Body of pancreas (tissue), 4 donors: Measurements from ENCODE around the gene C2CD5. TPM values are rescaled to one million over a fixed set of nuclear protein-coding genes. Genes with fewer than 3 reads are reported as not detected.
"Not testable (repeated sequence)": the region's sequence is repeated elsewhere in the genome, so short reads cannot be mapped to it uniquely, and the experiment has no call there.

ENCODE experiments used
- ATAC-seq: fragments of 150-250 bp; one replicate; pipeline ENCODE4 v1.9.1; 2016
- DNase-seq, 4 donors: peaks; one replicate each; pipeline ENCODE4 v3.0.0-alpha.2; 2019
- H3K27ac ChIP-seq, 4 donors: fragments of 200-600 bp; sonication (generic); 1 replicate in 3 of 4; 2 replicates in 1 of 4; pipeline versions ENCODE4 v1.5.1 to v1.6.1; 2016 to 2019; ENCODE audit warnings: mild to moderate bottlenecking in 1 of 4, mixed read lengths in 1 of 4, moderate library complexity in 1 of 4
- H3K27me3 ChIP-seq, 2 donors: fragments of 200-600 bp; sonication (generic); one replicate each; pipeline ENCODE4 v1.6.0; 2016; ENCODE audit warnings: mild to moderate bottlenecking in 1 of 2
- H3K36me3 ChIP-seq, 2 donors: fragments of 200-600 bp; sonication (generic); replicated peaks in 1 of 2; 2 replicates each; pipeline ENCODE4 v1.5.1; 2016; ENCODE audit warnings: low read depth in 2 of 2; ENCODE audit not compliant: insufficient read depth in 1 of 2
- H3K4me1 ChIP-seq: fragments of 200-600 bp; sonication (generic); one replicate; pipeline ENCODE4 v1.6.0; 2016
- H3K4me3 ChIP-seq, 2 donors: fragments of 200-600 bp; sonication (generic); 1 replicate in 1 of 2; 2 replicates in 1 of 2; pipeline ENCODE4 v1.5.1; 2016 to 2019
- H3K9me3 ChIP-seq, 3 donors: fragments of 200-600 bp; sonication (generic); 1 replicate in 2 of 3; 2 replicates in 1 of 3; pipeline ENCODE4 v1.5.1; 2016
- CTCF ChIP-seq, 7 experiments: fragments of 450-650 bp in 4 of 7; fragments of 200-600 bp in 3 of 7; sonication (generic) in 3 of 7; IDR thresholded peaks; one replicate each; pipeline ENCODE4 v1.5.1; 2016 to 2019; ENCODE audit warnings: antibody characterized with exemption in 7 of 7
- POLR2A ChIP-seq, 3 donors: fragments of 450-650 bp; IDR thresholded peaks; one replicate each; pipeline ENCODE4 v1.6.1; 2016; ENCODE audit warnings: antibody characterized with exemption in 3 of 3, mild to moderate bottlenecking in 2 of 3
- WGBS, 2 donors: methylation state at CpG; one replicate each; pipeline ENCODE4 v1.1.5; 2017; 5-methylcytosine and 5-hydroxymethylcytosine counted together
- intact Hi-C: fragments of 100-400 bp; cut with DNase I; formaldehyde crosslinking; loops from one replicate; pipeline ENCODE4 v1.15.1; 2023
- total RNA-seq, 2 donors: library from RNA; depleted of rRNA; stranded (reverse); fragments of >200 nt; gene quantifications; one replicate each; pipeline ENCODE4 v1.1.0, GENCODE V29; 2016

The C2CD5 gene
- total RNA-seq, 2 donors from 2014 or later: 12.2 to 32.9 TPM

DNA sequence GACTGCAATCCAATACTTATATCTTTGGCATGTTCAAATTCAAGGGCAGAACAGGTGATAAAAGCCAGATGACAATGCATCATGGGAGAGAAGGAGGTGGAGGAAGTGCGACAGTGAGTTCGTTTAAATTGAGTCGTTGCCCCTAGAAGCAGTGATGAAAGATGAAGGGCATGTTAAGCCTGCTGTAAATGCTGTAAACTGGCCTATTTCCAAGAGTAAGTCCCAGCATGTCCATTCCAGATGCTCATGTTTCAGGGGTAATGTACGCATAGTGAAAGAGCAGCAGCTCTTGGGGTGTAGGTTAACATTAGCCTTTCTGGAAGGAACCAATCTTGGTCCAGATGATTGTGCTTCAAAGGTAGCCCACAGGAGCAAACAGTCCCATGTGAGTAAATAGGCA is 97.1 kb downstream of the C2CD5 start:
- no peaks in the 10 kb centered on the region for H3K27me3 ChIP-seq
- intact Hi-C loops: no loop called here
- TF ChIP-seq POLR2A (IDR thresholded peaks at IDR 0.05) (no peak), CTCF (IDR thresholded peaks at IDR 0.05) (no peak)
- H3K4me3 ChIP-seq: no peak overlapping the region
- peaks cover 7% of the 10 kb centered on the region for H3K4me1 ChIP-seq
- no peak overlapping the region for H3K27ac ChIP-seq
- DNase-seq: no peak
- no peaks in the 10 kb centered on the region for H3K36me3 ChIP-seq
- no peaks in the 10 kb centered on the region for H3K9me3 ChIP-seq
- WGBS, 2 donors: 22 to 28% methylated on average over 4 of the region's 4 CpGs
- ATAC-seq: no peak

DNA sequence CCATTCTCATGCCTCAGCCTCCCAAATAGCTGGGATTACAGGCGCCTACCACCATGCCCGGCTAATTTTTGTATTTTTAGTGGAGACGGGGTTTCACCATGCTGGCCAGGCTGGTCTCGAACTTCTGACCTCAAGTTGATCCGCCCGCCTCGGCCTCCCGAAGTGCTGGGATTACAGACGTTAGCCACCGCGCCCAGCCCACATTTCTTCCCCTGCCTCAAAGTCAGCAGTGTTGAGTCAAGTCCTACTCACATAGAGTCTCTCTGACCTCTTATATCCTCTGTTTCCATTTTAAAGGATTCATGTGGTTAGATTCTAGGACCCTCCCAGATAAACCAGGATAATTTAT is 100.1 kb downstream of the C2CD5 start:
- H3K4me3 ChIP-seq, intact Hi-C loops, H3K9me3 ChIP-seq, DNase-seq, H3K27me3 ChIP-seq, H3K36me3 ChIP-seq, H3K4me1 ChIP-seq, ATAC-seq, H3K27ac ChIP-seq: not testable (repeated sequence)
- 73 to 74% methylated on average over 11 of the region's 11 CpGs for WGBS, 2 donors

DNA sequence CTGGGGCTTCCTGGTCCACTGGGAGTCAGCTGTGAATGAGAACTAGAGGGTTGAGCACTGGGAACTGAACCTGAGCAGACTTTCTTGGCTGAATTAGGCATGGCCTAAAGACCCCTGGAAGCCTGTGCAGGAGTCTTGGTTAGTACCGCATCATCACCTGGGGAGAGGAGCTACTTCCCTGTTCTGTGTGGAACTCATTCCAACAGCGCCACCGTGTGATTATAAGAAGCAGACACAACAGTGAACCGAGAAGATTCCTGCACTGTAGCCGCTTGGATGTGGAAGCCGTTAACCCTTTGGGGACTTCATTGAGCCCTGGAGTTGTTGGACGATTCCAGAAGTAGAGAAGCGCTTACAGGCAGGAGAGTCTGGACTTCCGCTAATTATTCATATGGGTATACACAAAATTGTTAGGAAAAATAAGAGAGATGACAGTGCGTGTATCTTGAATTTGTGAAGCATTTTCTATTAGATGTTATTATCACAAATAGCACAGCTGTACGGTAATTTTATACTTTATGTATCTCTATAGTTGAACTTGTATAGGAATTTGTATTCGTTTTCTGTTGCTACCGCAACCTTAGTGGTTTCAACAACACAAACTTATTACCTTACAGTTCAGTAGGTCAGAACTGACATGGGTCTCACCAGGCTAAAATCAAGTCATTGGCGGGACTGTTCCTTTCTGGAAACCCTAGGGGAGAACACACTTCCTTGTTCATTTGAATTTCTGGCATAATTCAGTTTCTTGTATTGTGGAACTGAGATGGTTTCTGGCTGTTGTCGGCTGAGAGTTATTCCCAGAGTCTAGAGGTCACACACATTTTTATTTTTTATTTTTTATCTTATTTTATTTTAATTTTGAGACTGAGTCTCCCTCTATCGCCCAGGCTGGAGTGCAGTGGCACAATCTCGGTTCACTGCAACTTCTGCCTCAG is 100.7 kb downstream of the C2CD5 start:
- 20 to 24% methylated on average over 17 of the region's 17 CpGs for WGBS, 2 donors
- intact Hi-C loops: no loop called here
- H3K9me3 ChIP-seq: no peaks in the 10 kb centered on the region
- H3K4me1 ChIP-seq: peaks cover 7% of the 10 kb centered on the region
- ATAC-seq (peak; percentile 96), DNase-seq (peak; percentile 62 to 82 (median 67))
- no peak overlapping the region for H3K27ac ChIP-seq
- TF ChIP-seq CTCF (IDR thresholded peaks at IDR 0.05) (peak; percentile 54 to 83 (median 76)), POLR2A (IDR thresholded peaks at IDR 0.05) (no peak)
- H3K4me3 ChIP-seq: no peak overlapping the region
- no peaks in the 10 kb centered on the region for H3K36me3 ChIP-seq
- H3K27me3 ChIP-seq: no peaks in the 10 kb centered on the region

GRCh38 chr12:22437031-22437806 is 107.1 kb downstream of the C2CD5 start:
- H3K4me1 ChIP-seq: no peaks in the 10 kb centered on the region
- TF ChIP-seq CTCF (IDR thresholded peaks at IDR 0.05) (no peak), POLR2A (IDR thresholded peaks at IDR 0.05) (no peak)
- 71 to 79% methylated on average over 7 to 10 of the region's 10 CpGs for WGBS, 2 donors
- ATAC-seq: no peak
- no peak for DNase-seq
- H3K4me3 ChIP-seq: no peak overlapping the region
- no peaks in the 10 kb centered on the region for H3K36me3 ChIP-seq
- intact Hi-C loops: no loop called here
- H3K27ac ChIP-seq: no peak overlapping the region
- H3K9me3 ChIP-seq: no peaks in the 10 kb centered on the region
- H3K27me3 ChIP-seq: no peaks in the 10 kb centered on the region

- WGBS, 2 donors: 68 to 71% methylated on average over 3 of the region's 3 CpGs
- intact Hi-C loops: no loop called here
- H3K36me3 ChIP-seq: no peaks in the 10 kb centered on the region
- no peak overlapping the region for H3K27ac ChIP-seq
- TF ChIP-seq CTCF (IDR thresholded peaks at IDR 0.05) (no peak), POLR2A (IDR thresholded peaks at IDR 0.05) (no peak)
- no peaks in the 10 kb centered on the region for H3K9me3 ChIP-seq
- H3K4me1 ChIP-seq: no peaks in the 10 kb centered on the region
- H3K4me3 ChIP-seq: no peak overlapping the region
- no peaks in the 10 kb centered on the region for H3K27me3 ChIP-seq
- ATAC-seq: no peak
- DNase-seq: no peak
Observed at GRCh38 chr12:22435583-22435982, 108.8 kb downstream of the C2CD5 start.
